MG63 (cell line): ENCODE measurements around the gene CRPPA. TPM values are rescaled to one million over a fixed set of nuclear protein-coding genes. Genes with fewer than 3 reads are reported as not detected.
"Not testable (repeated sequence)": the region's sequence is repeated elsewhere in the genome, so short reads cannot be mapped to it uniquely, and the experiment has no call there.

Experiments used
- DNase-seq: peaks from one replicate; pipeline ENCODE4 v3.0.0-alpha.2; 2020
- H3K27me3 ChIP-seq: fragments of 250-450 bp; sonication (Bioruptor Pico); 2 replicates; pipeline ENCODE4 v1.5.1; 2020; ENCODE audit warnings: mild to moderate bottlenecking, moderate library complexity
- H3K36me3 ChIP-seq: fragments of 250-450 bp; sonication (Bioruptor Pico); 2 replicates; pipeline ENCODE4 v1.5.1; 2020; ENCODE audit warnings: mild to moderate bottlenecking, moderate library complexity
- H3K4me3 ChIP-seq: fragments of 250-450 bp; sonication (Bioruptor Pico); 2 replicates; pipeline ENCODE4 v1.5.1; 2020; ENCODE audit warnings: mild to moderate bottlenecking, moderate library complexity
- H3K9me3 ChIP-seq: fragments of 250-450 bp; sonication (Bioruptor Pico); 2 replicates; pipeline ENCODE4 v1.5.1; 2020; ENCODE audit warnings: mild to moderate bottlenecking, moderate library complexity
- total RNA-seq: library from RNA; depleted of rRNA; stranded (reverse); fragments of >200 nt; shearing (Covaris generic); gene quantifications from 2 replicates; pipeline ENCODE4 v1.2.3, GENCODE V29; 2014; ENCODE audit warnings: low replicate concordance; rRNA removed

Gene CRPPA
- 0.33 and 0.42 TPM in 2 replicates for total RNA-seq

DNA sequence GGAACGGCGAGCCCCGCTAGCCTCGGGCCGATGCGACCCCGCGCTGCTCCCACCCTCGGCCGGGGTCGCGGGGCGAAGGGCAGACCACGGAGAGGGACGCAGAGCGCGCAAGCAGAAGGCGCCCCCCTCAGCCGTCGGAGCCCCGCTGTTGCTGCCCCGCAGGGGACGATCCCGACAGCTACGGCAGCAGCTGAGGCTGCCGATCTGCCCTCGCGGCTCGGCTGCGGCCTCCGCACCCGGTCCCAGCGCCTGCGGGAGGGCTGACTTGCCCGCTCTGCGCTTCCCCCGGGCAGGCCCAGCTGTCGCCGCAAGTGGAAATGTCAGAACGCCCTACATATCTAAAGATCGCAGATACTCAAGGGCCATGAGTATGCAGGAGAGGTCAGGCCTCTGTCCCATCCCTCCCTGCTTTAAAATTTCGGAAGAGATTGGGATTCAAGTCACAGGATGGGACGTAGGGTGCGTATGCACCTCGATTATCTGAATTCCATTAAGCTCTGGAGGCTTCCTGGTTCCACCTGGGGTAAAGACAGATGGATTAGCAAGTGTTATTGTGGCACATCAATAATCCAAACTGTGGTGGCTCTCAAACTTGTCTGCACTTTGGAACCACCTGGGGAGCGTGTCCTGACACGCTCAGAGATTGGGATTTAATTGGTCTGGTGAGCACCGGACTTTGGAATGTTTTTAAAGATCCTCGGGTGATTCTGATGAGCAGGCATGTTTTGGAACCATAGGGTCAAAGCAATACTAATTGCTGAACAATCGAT, at the start of gene CRPPA:
Gene CRPPA (minus strand): TSS at position 206 of the 770 bp plus-strand sequence. CDS start 216 bp downstream, outside the sequence.
- no peaks in the 10 kb centered on the region for H3K36me3 ChIP-seq
- no peaks in the 10 kb centered on the region for H3K9me3 ChIP-seq
- peak within 1 kb of the TSS; percentile 46 for H3K4me3 ChIP-seq
- peak; percentile 38 for DNase-seq
- H3K27me3 ChIP-seq = no peaks in the 10 kb centered on the region

DNA sequence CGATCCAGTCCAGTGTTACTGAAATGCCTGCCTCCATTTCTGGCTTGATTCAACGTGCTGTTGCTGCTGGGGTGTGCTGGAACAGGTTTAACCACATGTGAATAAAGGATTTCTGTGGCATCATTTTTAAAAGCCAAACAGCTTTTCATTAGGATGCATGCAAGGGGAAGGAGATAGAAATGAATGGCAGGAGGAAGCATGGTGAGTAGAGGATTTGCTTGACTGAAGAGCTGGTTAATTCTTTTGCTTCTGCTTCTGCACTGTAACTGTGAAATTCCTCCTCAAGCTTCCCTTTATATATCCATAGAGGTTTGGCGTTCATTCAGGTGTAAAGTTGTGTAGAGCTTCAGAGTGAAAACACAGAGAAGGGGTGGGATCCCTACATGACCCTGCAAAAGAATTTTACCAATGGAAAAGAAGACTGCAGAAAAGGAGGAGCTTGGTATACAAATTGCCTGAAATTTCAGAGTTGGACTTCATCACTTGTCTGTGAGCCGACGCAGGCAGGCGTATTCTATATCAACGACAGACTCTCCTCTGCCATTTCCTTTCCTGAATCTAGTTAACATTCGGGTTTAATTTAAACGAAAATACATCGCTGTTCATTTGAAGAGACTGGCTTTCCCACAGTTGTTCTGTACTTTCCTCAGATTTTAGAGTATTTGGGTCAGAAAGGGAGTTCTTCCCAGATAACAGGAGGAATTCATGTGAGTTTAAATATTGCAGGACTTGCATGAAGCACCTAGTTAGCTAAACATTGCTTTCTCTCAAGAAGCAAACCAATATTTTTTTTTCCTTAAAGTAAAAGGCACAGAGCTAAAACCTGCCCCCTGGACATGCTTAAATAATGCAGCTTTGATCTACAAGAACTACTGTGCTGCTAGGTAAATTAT, 44.4 kb upstream of the CRPPA start, which contains the start of gene SOSTDC1:
Gene SOSTDC1 (minus strand): TSS at position 270 of the 893 bp plus-strand sequence. CDS start 70 bp downstream, at position 200.
- H3K36me3 ChIP-seq = no peaks in the 10 kb centered on the region
- 0 out of 2 replicates have a peak within 1 kb of the TSS, but pooled peaks have one; percentile 6 for H3K4me3 ChIP-seq
- no peak for DNase-seq
- no peaks in the 10 kb centered on the region for H3K9me3 ChIP-seq
- H3K27me3 ChIP-seq = 0 out of 2 replicates have a peak, but pooled peaks cover 3% of the 10 kb centered on the region

DNA sequence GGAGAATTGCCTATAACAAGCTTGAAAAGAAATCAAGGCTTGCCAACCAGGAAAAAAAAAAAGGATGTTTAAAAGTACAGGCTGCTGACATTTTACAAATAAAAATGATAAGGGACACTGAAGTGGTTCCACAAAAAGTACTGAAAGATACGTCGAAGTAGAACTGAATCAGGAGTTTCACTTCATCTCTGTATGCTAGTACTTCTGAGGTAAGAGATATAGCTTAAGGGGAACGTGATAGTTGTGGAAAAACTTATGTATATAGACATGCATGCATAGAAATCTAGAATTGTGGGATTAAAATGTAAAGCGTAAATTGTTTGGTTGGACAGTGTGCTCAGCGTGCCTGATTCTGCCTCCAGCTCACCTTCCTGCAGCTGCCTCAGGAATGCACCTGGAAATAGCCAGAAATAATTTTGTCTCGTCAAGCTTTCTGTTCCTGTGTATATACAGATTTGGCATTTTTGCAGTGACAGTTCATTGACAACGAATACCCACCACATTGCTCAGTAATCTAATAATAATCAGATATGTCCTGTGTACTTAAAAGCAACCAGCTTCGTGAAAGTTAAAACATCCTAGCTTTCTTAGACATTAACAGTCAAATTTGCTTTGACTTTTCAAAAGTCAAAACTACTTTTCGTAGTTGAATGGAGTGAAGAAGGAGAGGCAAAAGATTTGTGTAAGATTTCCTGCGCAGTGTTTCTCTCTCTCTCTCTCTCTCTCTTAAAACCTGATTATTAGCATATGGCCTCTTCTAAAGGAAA, 42.8 kb upstream of the CRPPA start:
- Histone ChIP-seq H3K9me3 (no peaks in the 10 kb centered on the region), H3K4me3 (no peak overlapping the region), H3K27me3 (0 out of 2 replicates have a peak, but pooled peaks cover 3% of the 10 kb centered on the region), H3K36me3 (no peaks in the 10 kb centered on the region)
- DNase-seq = no peak

DNA sequence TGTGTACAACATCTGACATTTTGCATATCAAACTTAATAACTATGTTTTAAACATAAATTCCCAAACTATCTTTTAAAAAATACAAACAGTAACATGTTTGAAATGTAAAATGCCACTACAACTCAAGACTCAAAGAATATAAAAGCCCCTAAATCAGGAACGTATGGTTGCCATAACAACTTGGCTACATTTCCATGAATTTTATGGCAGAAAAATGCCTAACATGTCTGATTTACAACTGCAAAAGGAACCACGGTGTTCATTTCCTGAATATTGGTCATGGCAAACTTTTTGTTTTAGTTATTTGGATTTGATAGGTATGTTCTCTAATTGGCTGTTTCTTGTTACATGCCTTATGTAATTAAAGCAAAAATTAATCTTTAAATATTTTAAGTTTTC, 42.2 kb upstream of the CRPPA start:
- no peak overlapping the region for H3K4me3 ChIP-seq
- no peak for DNase-seq
- no peaks in the 10 kb centered on the region for H3K9me3 ChIP-seq
- H3K27me3 ChIP-seq = 0 out of 2 replicates have a peak, but pooled peaks cover 3% of the 10 kb centered on the region
- no peaks in the 10 kb centered on the region for H3K36me3 ChIP-seq

DNA sequence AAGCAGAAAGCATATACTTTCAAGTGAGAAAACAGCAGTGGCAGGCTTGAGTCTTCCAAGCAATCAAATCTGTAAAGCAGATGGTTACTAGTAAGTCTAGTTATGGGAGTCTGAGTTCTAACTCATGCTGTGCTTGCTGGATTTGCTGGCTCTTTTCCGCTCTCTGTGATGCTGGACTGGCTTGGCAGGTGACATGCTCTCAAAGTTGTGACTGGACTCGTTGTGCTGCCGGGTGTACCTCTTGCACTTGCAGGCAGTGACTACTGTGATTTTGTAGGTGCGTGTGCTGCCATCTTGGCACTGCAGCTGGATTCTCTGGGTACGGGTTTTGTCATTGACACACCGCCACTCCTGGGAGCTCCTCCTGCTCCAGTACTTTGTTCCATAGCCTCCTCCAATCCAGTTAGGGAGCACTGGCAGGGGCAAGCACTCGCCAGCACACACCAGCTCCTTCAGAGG, 41.1 kb upstream of the CRPPA start:
- Histone ChIP-seq H3K36me3 (no peaks in the 10 kb centered on the region), H3K27me3 (0 out of 2 replicates have a peak, but pooled peaks cover 3% of the 10 kb centered on the region), H3K9me3 (no peaks in the 10 kb centered on the region), H3K4me3 (no peak overlapping the region)
- no peak for DNase-seq

DNA sequence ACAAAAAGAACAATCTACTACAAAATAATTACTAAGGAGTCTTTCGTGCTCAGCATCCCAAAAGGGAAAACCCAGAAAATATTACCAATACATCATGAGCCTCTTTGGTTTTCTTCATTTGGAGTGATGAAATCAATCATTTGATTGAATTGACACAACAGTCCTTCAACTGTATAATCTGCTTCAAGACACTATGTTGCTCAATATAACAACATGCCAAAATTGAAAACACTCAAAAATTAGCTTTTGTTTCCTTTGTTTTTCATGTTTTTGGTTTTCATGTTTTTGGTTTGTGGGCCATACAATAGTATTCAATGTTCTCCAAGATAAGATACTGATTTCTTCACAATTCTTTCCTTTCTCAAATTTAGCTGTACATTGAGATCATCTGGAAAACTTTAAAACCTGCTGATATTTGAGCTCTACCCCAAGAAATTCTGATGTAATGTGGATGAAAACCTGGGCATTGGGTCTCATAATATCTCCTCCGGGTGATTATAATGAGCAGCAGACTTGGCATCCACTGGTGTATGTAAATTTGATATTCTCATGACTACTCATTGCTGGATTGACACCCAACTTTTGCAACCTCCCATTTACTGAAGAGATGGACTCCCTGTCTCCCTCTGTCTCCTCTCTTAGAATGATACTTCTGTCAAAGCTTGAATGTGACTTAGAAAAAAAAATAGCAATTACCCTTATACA, 39.6 kb upstream of the CRPPA start:
- H3K27me3 ChIP-seq = 0 out of 2 replicates have a peak, but pooled peaks cover 3% of the 10 kb centered on the region
- no peaks in the 10 kb centered on the region for H3K36me3 ChIP-seq
- no peaks in the 10 kb centered on the region for H3K9me3 ChIP-seq
- no peak overlapping the region for H3K4me3 ChIP-seq
- DNase-seq = no peak

DNA sequence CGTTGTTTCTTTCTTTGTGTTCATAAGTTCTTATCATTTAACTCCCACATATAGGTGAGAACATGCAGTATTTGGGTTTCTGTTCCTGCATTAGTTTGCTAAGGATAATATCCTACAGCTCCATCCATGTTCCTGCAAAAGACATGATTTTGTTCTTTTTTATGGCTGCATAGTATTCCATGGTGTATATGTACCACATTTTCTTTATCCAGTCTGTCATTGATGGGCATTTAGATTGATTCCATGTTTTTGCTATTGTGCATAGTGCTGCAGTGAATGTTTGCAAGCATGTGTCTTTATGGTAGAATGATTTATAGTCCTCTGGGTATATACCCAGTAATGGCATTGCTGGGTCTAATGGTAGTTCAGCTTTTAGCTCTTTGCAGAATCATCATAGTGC, 35.0 kb upstream of the CRPPA start:
- not testable (repeated sequence) for H3K9me3 ChIP-seq, DNase-seq, H3K36me3 ChIP-seq, H3K27me3 ChIP-seq, H3K4me3 ChIP-seq

DNA sequence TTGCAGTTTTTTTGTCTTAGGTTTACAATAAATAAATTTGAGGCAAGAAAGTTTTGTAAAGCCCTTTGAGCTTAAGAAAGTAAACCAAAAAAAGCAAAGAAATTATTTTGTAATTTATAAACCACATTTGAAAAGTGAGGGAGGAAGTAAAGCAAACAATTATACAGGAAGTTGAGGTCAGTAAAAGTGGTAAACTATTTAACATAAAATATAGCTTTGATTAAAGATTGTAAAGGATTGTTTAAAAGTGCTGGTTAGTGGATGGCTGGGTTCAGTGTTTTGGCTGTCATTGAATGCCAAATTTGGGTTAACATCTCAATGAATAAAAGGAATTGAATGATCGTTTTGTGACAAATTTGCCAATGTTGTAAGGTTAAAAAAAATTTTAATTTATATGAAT, 34.3 kb upstream of the CRPPA start:
- no peak for DNase-seq
- Histone ChIP-seq H3K36me3 (no peaks in the 10 kb centered on the region), H3K4me3 (no peak overlapping the region), H3K9me3 (no peaks in the 10 kb centered on the region), H3K27me3 (no peaks in the 10 kb centered on the region)

DNA sequence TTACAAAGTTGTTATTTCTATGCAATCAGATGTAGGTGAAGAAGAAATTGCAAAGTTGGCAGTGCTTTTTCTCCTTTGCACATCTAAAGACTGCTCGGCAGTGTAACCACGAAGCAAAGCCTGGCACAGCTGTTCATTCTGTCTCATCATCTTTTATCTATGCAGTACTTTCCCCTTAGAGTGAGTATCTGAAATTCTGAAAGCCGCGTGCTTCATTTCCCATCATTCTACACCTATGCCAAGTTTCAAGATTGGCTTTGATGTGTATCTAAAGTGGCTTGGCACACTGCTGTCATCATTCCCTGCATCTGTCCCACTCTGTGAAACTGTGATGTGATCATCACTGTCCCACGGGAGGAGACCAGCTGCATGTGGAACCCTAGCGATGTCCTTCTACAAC, 29.0 kb upstream of the CRPPA start:
- no peaks in the 10 kb centered on the region for H3K36me3 ChIP-seq
- no peaks in the 10 kb centered on the region for H3K9me3 ChIP-seq
- no peak for DNase-seq
- no peaks in the 10 kb centered on the region for H3K27me3 ChIP-seq
- no peak overlapping the region for H3K4me3 ChIP-seq

DNA sequence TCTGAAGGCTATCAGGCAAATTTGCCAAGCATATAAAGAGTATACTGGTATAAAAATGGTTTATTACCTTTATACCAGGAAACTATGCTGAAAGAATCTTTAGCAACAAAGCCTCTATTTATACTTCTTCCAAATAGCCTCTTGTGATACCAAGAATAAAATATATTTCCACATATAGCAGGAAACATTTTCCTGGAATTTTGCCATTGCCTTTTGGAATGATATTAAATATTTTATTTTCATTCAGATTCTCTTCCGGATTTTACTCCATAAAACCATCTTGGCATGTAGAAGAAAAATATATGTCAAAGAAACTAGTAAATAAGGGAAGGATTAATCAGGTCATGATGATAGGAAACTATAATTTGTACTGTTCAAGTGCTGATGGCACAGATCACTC, 26.5 kb upstream of the CRPPA start:
- no peak for DNase-seq
- Histone ChIP-seq H3K36me3 (no peaks in the 10 kb centered on the region), H3K9me3 (no peaks in the 10 kb centered on the region), H3K27me3 (no peaks in the 10 kb centered on the region), H3K4me3 (no peak overlapping the region)

DNA sequence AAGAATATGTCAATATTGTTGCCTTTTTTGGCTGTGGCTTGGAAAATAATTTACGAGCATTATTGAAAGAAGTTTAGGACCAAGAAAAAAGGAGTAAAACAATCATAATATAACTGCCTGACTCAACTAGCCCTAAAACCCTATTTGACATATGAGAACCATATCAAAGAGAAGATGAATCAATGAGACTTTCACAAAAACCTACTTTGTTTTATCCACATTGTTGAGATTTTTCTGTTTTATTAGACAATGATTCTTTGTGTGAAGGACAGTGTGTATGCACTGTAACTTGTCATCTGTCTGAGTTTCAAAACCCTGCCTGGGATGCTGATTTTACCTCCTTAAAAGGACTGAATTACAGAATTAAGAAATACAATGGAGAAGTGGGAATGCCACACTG, 25.2 kb upstream of the CRPPA start:
- no peak for DNase-seq
- Histone ChIP-seq H3K9me3 (no peaks in the 10 kb centered on the region), H3K27me3 (no peaks in the 10 kb centered on the region), H3K36me3 (no peaks in the 10 kb centered on the region), H3K4me3 (no peak overlapping the region)

DNA sequence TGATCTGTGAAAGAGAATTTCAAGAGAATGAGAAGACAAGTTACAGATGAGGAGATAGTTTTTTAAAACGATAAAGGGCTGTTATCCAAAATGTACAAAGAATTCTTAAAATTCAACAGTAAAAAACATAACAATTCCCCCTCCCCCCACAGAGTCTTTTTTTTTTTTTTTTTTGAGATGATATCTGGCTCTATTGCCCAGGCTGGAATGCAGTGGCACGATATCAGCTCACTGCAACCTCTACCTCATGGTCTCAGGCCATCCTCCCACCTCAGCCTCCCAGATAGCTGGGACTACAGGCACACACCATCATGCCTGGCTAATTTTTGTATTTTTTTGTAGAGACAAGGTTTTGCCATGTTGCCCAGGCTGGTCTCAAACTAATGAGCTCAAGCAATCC, 22.5 kb upstream of the CRPPA start:
- not testable (repeated sequence) for H3K4me3 ChIP-seq, DNase-seq, H3K27me3 ChIP-seq, H3K9me3 ChIP-seq, H3K36me3 ChIP-seq

DNA sequence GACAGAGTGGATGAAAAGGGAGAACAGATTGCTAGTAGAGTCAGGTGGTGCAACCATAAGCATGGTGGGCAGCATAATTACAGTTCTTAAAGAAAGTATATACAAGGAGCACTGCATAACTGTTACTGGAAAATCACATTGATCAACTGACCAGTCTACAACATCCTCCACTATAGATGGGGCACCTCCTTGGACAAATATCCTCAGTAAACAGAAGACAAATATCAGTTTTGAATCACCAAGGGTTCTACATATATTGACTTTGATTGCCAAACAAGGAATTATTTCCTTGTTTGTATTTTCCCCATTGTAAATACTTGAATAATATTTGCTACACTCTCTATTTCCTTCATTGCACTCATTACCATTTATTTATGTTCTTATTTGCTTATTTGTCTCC, 17.6 kb upstream of the CRPPA start:
- H3K36me3 ChIP-seq = no peaks in the 10 kb centered on the region
- H3K9me3 ChIP-seq = no peaks in the 10 kb centered on the region
- DNase-seq = no peak
- no peak overlapping the region for H3K4me3 ChIP-seq
- H3K27me3 ChIP-seq = no peaks in the 10 kb centered on the region

DNA sequence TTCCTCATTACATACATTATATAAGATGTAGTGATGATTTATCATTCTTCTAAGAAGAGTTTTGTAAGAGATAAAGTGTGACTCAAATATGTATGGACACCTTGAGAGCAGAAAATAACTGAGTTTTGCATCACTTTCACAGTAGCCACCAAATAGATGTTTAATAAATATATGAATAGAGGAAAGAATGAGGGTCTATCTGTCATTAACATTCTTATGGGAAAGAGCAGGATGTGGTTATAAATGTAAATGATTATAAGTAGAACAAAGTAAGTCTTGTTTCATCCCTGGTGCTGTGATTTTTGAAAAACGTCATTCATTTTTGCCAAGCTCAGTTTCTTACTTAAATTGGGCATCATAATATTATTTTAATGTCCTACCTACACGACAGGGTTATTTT, 15.0 kb upstream of the CRPPA start:
- Histone ChIP-seq H3K27me3 (no peaks in the 10 kb centered on the region), H3K36me3 (no peaks in the 10 kb centered on the region), H3K4me3 (no peak overlapping the region), H3K9me3 (no peaks in the 10 kb centered on the region)
- DNase-seq = no peak

DNA sequence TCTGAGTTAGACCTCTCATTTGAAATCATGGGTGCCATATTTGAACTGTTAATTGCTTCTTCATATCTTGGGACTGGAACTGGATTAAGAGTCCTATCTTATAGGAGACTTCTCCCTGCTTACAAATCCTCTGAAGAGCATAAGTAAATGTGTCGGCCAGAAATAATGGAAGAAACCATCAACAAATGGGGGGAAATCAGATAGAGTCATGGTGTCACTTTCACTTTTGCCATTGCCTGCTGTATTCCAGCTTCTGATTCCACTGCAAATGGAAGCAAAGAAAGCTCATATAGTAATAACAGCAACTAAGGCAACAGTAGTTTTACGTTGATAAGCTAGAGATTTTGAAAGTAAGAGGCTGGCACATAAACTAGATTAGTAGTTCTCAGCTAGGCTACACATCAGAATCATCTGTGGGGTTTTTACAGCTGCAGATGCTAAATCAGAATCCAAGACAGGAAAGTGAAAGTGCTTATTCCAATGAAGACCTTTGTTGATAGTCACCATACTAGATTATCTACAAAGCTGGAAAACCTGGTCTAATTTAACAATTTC, 12.3 kb upstream of the CRPPA start:
- Histone ChIP-seq H3K36me3 (no peaks in the 10 kb centered on the region), H3K4me3 (no peak overlapping the region), H3K9me3 (no peaks in the 10 kb centered on the region), H3K27me3 (no peaks in the 10 kb centered on the region)
- no peak for DNase-seq

DNA sequence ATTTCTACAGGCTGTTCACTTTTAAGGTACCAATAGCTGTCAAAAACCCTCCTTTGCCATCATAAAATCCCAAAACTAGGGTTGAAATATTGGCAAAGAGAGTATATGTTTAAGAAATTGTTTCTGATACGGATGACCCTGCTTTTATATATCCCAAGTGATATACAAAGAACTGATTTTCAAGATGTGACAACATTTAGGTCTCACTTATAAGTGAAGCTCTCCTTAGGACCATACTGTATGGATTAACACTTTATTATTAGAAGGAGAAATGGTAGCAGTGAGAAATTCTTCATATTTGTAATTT, 11.0 kb upstream of the CRPPA start:
- no peaks in the 10 kb centered on the region for H3K9me3 ChIP-seq
- DNase-seq = no peak
- H3K36me3 ChIP-seq = no peaks in the 10 kb centered on the region
- H3K4me3 ChIP-seq = no peak overlapping the region
- H3K27me3 ChIP-seq = no peaks in the 10 kb centered on the region
